Measurements from ENCODE around the gene HSPA4.
A peak's percentile ranks its signal among the peaks of the same experiment; 100 is the strongest.
"Not testable (repeated sequence)": the region's sequence is repeated elsewhere in the genome, so short reads cannot be mapped to it uniquely, and the experiment has no call there.

The HSPA4 gene

DNA sequence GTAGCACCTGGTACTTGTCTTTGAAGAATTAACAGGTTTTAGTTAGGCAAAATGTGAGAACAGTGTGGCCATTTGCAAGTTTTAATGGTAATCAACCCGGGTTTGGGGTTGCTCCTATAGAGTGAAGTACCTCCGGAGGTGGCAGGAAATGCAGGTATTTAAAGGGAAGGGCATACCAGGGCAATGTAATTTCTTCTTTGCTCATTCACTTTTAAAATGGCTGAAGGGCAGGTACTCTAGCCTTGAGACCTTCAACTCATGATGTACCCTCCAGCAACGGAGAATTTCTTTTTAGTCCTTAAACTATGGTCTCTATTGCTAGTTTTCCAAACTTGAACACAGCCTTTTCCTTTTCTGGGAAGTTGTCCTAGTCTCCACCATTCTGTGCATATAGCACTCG lies 1.3 kb upstream of the HSPA4 start:
- no peak for DNase-seq (ENCODE audit: low spot score)

DNA sequence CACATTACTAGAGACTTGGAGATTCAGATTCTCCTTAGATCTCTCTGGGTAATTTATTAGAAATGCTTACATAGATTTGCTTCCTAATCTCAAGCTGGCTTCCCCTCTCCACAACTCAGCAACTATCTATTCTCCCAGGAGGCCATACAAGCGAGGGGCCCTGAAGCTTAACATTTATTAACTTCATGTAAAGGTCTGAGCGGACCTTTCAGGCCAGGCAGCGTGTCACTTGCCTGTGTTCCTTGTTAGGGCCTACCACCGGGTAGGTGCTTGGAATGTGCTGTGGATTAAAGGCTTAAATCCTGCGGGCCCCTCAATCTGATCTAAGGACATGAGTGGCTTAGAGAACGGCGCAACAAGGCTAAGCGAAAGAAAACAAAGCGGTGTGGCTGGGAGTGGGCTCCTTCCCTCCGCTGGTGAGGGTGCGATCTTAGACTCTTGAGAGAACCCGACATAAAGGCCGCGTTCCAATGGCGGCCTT lies 712 bp upstream of the HSPA4 start:
- no peak for DNase-seq (ENCODE audit: low spot score)

DNA sequence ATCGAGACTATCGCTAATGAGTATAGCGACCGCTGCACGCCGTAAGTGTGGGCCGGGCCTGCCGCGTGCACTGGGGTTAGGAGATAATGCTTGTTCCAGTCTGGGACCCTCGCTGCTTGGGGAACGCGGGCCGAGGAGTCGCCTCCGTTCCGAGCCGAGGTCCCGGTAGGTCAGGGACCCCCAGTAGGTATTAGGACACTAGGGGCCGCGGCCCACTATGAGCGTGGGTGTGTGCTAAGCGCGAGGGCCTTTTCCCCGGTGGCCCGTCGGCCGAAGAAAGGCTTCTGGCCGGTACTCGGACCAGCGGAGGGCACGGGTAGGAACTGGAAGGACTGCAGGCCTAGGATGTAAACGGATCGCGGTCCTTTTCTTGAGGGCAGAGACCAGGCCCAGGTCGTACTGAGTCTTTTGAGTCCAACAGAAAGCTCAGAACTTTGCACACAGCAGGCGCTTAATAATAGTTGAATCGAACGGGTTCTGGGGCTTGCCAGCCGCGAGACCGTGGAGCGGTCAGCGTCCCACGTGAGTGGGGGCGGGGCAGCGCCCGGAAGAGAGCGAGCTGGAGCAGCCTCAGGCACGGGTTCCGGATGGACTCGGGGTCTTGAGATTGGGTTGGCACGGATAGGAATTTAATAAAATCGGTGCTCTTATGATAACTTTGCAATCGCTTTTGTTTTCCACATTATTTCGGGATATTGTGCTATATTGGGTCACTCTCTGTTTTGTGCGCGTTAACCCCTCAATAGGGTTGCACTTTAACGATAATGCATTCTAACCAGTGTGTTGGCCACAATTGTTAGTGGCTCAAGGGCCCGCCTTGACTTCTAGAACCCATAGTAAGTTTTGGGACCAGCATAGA lies 733 bp downstream of the HSPA4 start:
- DNase-seq (ENCODE audit: low spot score) = peak; percentile 68

DNA sequence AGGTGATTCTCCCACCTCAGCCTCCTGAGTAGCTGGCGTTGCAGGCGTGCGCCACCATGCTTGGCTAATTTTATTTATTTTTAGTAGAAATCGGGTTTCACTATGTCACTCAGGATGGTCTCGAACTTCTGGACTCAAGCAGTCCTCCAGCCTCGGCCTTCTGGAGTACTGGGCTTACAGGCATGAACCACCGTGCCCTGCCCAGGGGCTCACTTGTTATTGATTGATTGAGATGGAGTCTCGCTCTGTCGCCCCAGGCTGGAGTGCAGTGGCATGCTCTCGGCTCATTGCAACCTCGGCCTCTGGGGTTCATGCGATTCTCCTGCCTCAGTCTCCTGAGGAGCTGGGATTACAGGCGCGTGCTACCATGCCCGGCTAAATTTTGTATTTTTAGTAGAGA lies 1.6 kb downstream of the HSPA4 start:
- DNase-seq (ENCODE audit: low spot score) = no peak

DNA sequence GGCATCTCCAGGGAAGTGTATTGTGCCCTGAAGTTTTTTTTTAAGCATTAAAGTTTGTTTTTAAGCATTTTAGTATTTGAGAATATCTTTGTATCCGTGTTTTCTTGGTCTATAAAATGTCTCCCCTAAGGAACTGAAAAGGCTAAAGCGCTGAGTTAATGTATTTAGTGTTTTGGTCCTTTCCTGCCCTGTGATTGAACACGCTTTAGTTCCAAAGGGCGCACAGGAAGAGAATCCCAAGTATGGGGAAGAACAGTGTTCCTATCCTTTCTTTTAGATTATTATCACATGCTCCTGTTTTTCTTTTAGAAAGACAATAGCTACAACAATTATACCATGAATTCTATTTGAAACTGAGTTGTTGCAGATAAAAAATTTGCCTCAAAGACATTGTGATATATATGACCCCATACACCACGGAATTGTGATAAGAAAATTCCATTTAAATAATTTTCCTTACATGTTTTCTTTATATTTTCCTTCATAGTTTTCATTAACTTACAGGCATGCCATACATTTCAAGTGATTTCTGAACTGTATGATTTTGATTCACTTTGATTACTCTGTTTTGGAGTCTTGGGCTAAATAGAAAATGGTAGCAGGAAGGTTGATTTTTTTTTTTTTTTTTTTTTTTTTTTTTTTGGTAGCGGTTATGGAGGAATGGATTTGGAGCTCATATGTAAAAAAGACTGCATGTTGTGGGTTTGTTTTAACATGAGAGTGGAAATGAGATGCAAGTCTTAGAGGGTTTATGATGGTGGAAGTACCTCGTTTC lies 3.1 kb downstream of the HSPA4 start:
- no peak for DNase-seq (ENCODE audit: low spot score)

DNA sequence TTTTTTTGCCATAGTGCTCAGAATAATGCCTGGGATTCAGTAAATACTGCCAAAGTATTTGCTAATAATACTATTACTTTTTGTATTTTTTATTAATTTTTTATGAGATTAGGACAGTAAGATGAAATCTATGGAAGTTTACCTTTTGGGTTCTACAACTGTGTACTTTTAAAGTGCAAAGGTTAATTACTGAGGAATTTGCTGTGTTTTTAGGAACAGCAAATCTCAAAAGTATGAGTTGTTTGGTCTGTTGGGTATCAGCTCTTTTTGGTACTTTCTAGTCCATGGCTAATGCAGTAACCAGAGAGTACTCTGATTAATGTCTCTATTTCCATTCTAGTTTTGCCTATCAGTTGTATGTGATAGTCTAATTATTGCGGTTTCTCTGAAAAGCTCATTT lies 5.1 kb downstream of the HSPA4 start:
- no peak for DNase-seq (ENCODE audit: low spot score)

DNA sequence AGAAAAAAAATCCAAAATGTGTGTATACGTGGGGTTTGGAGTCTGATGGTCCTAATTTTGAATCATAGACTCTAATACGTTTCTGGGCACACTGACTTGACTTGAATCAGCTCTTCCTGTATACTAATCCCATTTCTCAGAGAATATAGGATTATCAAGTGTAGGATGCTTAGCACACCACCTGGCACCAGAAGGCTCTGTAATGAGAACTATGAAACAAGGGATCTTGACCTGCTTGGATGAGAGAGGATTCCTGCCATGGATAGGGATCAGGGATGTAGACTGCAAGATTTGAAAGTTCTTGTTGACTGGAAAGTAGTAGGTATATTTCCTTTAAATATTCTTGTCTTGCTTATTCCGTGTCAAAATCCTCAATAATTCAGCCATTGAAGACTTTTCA lies 7.8 kb downstream of the HSPA4 start:
- DNase-seq (ENCODE audit: low spot score) = no peak

DNA sequence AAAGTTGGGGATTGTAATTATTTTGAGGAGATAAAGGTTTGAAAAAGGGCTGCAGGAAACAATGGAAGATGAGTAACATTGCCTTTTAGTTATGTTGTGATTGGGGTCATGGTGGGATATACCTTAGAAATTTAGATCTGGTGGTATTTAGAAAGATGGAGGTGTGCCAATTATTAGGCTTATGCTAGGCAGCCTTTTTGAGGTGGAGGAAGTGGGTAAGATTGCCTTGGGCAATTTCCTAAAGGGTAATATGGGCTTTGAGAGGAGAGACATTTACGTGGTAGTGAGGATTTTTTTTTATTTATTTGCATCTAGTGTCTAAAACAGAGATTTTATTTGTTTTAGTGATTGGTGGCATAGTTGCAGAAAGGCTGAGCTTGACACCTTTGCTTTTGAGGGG lies 10.5 kb downstream of the HSPA4 start:
- DNase-seq (ENCODE audit: low spot score) = no peak

DNA sequence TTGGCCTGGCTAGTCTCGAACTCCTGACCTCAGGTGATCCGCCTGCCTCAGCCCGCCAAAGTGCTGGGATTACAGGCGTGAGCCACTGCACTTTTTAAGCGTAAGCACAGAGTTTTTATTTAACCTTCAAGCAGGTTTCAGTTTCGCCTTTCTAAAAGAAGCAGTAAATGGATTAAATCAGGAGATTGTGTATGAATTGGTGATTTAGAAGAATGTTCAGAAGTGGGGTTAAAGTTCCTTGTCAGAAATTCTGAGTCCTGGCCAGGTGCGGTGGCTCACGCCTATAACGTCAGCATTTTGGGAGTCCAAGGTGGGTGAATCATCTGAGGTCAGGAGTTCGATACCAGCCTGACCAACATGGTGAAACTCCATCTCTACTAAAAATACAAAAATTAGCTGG lies 12.2 kb downstream of the HSPA4 start:
- DNase-seq (ENCODE audit: low spot score) = no peak

DNA sequence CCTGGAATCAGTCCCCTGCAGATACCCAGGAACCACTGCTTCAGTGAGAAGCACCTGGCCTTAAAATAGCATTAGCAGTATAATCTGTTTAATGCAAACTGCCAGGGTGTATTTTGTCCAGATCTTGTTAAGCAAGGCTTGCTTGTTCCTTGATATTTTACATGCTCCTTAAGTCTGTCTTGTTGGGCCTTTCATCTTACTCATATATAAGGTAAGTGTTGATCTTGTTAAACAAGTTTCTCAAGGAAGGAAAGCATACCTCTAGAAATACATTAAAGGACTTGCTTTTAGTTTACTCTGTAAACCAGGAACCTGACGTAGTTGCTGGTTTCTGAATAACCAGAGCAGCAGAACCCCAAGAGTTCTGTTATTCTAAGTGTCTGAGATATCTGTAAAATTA lies 13.7 kb downstream of the HSPA4 start:
- DNase-seq (ENCODE audit: low spot score) = no peak

DNA sequence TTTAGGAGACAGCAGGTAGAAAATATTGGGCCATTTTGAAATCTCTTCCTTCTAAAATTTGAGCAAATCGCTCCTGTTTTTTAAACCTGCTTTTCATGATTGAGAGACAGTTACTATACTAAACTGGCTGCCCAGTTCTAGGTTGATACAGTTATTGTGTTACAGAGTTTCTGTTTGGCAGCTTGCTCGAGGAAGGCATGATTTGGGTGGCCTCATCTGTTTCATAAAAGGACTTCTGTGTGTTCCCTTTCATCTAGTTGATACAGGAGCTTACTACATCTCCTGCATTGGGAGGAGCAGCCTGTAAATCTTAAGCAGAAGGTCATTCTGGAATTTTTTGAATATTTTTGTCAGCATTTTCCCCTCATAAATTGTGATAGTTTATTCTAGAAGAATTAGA lies 14.2 kb downstream of the HSPA4 start:
- DNase-seq (ENCODE audit: low spot score) = no peak

DNA sequence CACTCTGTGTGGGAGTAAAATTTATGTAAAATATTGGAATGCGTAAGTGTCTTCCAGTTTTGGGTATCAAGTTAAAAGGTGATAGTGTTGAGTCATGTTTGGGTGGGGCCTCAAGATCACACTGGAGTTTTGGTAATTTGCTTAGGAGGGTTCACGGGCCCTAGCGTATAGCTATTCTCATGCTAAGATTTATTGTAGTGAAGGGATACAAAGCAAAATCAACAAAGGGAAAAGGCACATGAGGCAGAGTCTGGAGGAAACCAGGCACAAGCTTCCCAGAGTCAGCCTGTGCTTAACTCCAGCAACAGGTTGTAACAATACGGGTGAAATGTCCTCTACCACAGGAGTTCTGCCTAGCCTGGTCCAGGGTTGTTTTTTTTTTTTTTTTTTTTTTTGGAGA lies 20.2 kb downstream of the HSPA4 start:
- no peak for DNase-seq (ENCODE audit: low spot score)

DNA sequence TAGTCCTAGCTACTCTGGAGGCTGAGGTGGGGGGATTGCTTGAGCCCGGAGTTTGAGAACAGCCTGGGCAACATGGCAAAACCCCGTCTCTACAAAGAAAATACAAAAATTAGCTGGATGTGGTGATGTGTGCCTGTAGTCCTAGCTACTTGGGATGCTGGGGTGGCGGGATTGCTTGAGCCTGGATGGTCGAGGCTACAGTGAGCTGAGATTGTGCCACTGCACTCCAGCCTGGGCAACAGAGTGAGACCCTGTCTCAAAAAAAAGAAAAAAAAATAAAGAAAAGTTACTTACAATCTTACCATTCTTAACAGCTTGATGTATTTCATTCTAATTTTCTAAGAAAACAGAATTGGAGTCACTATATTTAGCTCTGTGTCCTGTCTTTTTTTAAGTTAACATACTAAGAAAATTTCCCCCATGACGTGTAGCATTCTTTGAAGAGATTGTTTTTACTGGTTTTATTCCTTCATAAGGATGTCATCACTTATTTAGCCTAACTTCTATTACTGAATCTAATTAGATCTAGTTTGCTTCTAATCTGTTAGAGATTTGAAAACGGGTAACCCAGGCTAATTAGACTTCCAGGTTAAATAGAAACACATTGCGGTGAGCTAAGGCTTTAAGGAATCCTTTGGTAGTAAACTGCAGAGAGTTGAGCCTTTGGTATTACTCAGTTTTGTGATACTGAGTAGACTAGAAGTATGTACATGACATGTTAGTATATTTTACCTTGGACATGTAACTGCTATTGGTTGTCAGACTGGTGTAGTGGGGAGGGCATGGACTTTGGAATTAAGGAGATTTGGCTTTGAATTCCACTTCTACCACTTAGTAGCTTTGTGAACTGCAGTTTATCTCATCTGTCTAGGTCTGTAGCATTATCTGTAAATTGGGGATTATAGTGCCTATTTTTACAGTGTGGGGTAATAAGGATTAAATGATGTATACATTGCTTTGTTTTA lies 24.0 kb downstream of the HSPA4 start:
- DNase-seq (ENCODE audit: low spot score) = no peak

DNA sequence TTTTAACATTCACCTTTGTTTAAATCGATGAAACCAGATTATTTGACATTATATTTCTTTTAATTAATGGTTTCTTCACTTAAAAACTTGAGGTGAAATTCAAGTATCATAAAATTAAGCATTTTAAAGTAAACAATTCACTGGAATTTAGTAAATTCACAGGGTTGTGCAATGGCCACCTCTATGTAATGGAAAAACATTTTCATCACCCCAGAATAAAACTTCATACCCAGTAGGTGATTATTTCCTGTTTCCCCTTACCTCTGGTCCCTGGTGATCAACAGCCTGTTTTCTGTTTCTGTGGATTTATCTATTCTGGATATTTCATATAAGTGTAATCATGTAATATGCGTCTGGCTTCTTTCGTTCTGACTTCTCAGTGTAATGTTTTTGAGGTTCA lies 27.2 kb downstream of the HSPA4 start:
- no peak for DNase-seq (ENCODE audit: low spot score)

DNA sequence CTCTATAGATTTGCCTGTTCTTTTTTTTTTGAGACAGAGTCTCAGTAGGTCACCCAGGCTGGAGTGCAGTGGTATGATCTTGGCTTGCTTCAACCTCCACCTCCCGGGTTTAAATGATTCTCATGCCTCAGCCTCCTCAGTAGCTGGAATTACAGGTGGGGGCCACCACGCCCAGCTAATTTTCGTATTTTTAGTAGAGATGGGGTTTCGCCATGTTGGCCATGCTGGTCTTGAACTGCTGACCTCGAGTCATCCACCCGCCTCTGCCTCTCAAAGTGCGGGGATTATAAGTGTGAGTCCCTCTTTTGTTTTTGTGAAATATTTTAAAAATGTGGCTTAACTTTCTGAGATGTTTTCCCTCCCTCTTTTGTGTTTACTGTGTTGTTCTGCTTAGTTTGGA lies 29.2 kb downstream of the HSPA4 start:
- DNase-seq (ENCODE audit: low spot score) = no peak

DNA sequence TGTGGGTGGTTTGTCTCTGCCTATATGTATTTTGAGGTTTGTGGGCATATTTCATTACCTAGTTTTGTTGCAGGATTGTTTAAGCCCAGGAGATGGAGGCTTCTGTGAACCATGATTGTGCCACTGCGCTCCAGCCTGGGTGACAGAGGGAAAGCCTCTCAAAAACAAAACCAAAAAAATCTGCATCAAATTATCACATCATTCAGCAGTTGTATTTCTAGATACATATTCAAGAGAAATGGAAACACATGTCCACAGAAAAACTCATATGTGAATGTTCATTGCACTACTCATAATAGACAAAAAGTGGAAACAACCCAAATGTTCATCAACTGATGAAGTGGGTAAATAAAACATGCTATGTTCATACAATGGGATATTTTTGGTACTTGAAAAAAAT lies 29.9 kb downstream of the HSPA4 start:
- DNase-seq (ENCODE audit: low spot score) = no peak

DNA sequence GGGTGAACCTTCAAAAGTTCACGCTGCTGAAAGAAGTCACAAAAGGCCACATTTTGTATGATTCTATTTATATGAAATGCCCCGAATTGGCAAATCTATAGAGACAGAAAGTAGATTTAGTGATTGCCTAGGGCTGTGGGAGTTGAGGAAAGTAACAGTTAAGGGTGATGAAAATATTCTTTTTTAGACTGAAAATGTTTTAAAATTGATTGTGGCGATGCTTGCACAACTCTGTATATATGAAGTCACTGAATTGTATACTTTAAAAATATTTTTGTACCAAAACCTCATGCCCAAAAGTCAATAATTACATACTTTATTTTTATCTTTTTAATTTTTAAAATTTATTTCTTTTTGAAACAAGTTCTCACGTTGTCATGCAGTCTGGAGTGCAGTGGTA lies 30.3 kb downstream of the HSPA4 start:
- DNase-seq (ENCODE audit: low spot score) = no peak

DNA sequence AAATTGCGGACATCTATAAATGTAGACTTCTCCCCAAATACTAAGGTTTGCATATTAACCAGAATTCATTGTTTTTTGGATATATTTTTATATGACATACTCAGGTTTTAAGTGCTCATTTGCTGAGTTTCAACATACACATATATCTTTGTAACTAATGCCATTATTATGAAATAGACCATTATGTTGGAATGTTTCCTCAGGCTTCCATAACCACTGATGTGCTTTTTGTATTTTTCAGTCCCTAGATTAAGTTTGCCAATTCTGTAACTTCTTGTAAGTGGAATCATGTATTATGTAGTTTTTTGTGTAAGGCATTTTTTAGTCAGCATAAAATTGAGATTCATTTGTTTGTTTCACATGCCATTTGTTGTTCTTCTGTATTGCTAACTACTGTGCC lies 32.1 kb downstream of the HSPA4 start:
- no peak for DNase-seq (ENCODE audit: low spot score)

DNA sequence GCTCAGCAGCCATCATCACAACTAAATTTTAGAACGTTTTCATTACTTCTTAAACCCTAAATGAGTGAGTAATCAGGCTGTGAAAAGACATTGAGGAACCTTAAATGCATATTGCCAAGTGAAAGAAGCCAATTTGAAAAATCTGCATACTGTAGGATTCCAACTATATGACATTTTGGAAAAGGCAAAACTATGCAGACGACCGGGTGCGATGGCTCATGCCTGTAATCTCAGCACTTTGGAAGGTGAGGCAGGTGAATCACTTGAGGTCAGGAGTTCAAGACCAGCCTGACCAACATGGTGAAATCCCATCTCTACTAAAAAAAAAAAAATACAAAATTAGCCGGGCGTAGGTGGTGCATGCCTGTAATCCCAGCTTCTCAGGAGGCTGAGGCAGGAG lies 33.4 kb downstream of the HSPA4 start:
- not testable (repeated sequence) for DNase-seq (ENCODE audit: low spot score)

DNA sequence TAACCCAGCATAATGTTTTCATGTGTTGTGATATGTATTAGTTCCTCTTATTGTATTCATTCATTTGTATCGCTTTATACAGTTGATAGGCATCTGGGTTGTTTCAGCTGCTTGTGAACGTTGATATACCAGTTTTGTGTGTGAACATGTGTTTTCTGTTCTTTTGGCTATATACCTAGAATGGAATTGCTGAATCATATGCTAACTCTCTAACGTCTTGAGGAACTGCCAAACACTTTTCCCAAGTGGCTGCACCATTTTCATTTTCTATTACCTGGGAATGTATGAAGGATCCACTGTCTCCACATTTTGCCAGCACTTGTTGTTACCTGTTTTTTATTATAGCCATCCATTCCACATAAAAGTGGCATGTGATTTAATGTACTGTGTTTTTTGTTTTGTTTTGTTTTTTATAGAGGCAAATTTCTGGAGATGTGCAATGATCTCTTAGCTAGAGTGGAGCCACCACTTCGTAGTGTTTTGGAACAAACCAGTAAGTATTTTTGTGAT lies 34.6 kb downstream of the HSPA4 start:
- DNase-seq (ENCODE audit: low spot score) = no peak

DNA sequence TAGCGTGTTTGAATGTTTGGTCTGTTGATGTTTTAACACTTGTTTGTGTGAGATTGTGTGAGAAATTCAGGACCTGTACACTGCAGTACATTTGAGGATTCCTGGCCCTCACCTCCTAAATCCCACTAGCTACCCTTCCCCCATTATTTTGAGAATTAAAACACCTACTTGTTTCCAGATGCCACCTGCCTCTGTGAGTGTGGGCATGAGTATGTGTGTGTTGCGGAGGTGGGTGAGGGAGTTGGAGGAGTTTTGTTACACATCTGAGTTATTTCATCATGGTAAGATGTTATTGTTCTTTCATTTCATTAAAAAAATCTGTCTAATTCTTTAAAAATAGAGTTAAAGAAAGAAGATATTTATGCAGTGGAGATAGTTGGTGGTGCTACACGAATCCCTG lies 36.3 kb downstream of the HSPA4 start:
- DNase-seq (ENCODE audit: low spot score) = no peak

DNA sequence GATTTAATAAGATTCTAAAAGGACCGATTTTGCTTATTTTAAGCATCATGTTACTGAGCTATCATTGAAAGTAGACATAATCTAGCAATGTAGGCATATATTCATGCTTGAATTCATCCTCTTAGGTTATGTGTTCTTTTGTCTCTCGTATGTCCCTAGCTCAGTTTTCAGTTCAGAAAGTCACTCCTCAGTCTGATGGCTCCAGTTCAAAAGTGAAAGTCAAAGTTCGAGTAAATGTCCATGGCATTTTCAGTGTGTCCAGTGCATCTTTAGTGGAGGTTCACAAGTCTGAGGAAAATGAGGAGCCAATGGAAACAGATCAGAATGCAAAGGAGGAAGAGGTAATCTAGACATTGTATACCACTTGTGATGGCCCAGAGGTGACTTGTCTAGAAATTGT lies 39.2 kb downstream of the HSPA4 start:
- DNase-seq (ENCODE audit: low spot score) = no peak

Data from ecto neural progenitor cell (in vitro differentiated cells).